Natural killer cell (primary cell): ENCODE results near the gene ESYT2. TPM values are rescaled to one million over a fixed set of nuclear protein-coding genes. Genes with fewer than 3 reads are reported as not detected.

Source experiments
- ATAC-seq, 3 donors: fragments of 150-1000 bp in 2 of 3; fragments of 200-7000 bp in 1 of 3; cut with Tn5 transposase; 1 replicate in 1 of 3; 2 replicates in 2 of 3; pipeline ENCODE4 v1.10.0; 2021; ENCODE audit warnings: mild to moderate bottlenecking in 2 of 3, moderate library complexity in 2 of 3
- DNase-seq, 2 donors: peaks; one replicate each; pipeline versions ENCODE4 v3.0.0 to v3.0.0-alpha.2; 2013 to 2021; ENCODE audit warnings: mixed read lengths in 1 of 2
- H3K27ac ChIP-seq: one replicate; pipeline ENCODE4 v1.5.1; 2013; ENCODE audit warnings: mild to moderate bottlenecking, low read length
- H3K27me3 ChIP-seq: one replicate; pipeline ENCODE4 v1.6.1; 2013; ENCODE audit warnings: low read length; ENCODE audit not compliant: control insufficient read depth, insufficient read depth
- H3K36me3 ChIP-seq: one replicate; pipeline ENCODE4 v1.6.1; 2013; ENCODE audit warnings: low read length; ENCODE audit not compliant: control insufficient read depth, insufficient read depth
- H3K4me1 ChIP-seq: one replicate; pipeline ENCODE4 v1.6.1; 2013; ENCODE audit warnings: low read length; ENCODE audit not compliant: control insufficient read depth, insufficient read depth
- H3K4me3 ChIP-seq: one replicate; pipeline ENCODE4 v1.5.1; 2013; ENCODE audit warnings: low read length
- H3K9me3 ChIP-seq: one replicate; pipeline ENCODE4 v1.6.1; 2013; ENCODE audit warnings: low read length; ENCODE audit not compliant: control insufficient read depth, insufficient read depth
- H3K27ac Mint-ChIP-seq, 2 donors: one replicate each; pipeline ENCODE4 v1.8.0; 2022; ENCODE audit warnings: mild to moderate bottlenecking in 2 of 2, mixed read lengths in 2 of 2, moderate library complexity in 1 of 2
- H3K27me3 Mint-ChIP-seq, 2 donors: one replicate each; pipeline ENCODE4 v1.8.0; 2022; ENCODE audit warnings: low read depth in 2 of 2, mixed read lengths in 2 of 2
- H3K36me3 Mint-ChIP-seq: one replicate; pipeline ENCODE4 v1.8.0; 2022; ENCODE audit warnings: mixed read lengths
- H3K4me1 Mint-ChIP-seq, 2 donors: one replicate each; pipeline ENCODE4 v1.8.0; 2022; ENCODE audit warnings: mixed read lengths in 2 of 2
- H3K4me3 Mint-ChIP-seq: one replicate; pipeline ENCODE4 v1.8.0; 2022; ENCODE audit warnings: mild to moderate bottlenecking, moderate library complexity, mixed read lengths
- H3K9me3 Mint-ChIP-seq, 2 donors: one replicate each; pipeline ENCODE4 v1.8.0; 2022; ENCODE audit warnings: mixed read lengths in 2 of 2
- WGBS: methylation state at CpG from one replicate; pipeline ENCODE4 v1.1.7; 2013; ENCODE audit warnings: missing lambda C conversion rate; ENCODE audit not compliant: insufficient coverage; 5-methylcytosine and 5-hydroxymethylcytosine counted together
- intact Hi-C: fragments of 100-400 bp; cut with micrococcal nuclease; formaldehyde crosslinking; loops from one replicate; pipeline ENCODE4 v1.14.2; 2022
- total RNA-seq, 4 donors: library from RNA; stranded (reverse); fragments of 120-200 nt in 1 of 4; gene quantifications; one replicate each; pipeline versions ENCODE4 v1.2.3 to v1.2.4, GENCODE V29; 2013 to 2022
- TF ChIP-seq, protein P1 (sequence below): fragments of 200-600 bp; IDR thresholded peaks from one replicate; pipeline ENCODE4 v1.8.0; 2022; ENCODE audit warnings: antibody characterized with exemption

ESYT2 gene
- total RNA-seq, 3 donors from 2014 or later (not counting 1 experiment from before 2014, with no cell fraction given), result 137 to 163 (median 160) TPM

DNA sequence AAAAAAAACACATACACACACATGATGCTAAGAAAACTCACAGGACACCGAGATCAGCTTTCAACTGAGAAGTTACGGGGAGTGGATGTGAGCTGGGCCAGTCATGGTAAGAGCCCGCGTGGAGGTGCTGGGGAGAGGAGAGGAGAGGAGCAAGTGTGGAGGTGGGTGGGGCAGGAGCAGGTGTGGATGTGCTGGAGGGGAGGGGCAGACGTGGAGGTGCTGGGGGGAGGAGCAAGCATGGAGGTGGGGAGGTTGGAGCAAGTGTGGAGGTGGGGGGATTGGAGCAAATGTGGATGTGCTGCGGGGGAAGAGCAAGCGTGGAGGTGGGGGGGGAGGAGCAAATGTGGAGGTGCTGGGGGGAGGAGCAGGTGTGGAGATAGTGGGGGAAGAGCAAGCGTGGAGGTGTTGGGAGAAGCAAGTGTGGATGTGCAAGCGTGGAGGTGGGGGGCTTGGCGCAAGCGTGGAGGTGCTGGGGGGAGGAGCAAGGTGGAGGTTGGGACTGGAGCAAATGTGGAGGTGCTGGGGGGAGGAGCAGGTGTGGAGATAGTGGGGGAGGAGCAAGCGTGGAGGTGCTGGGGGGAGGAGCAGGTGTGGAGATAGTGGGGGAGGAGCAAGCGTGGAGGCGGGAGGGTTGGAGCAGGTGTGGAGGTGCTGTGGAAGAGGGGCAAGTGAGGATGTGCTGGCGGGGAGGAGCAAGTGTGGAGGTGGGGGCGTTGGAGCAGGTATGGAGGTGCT lies 100.2 kb downstream of the ESYT2 start:
- Histone ChIP-seq H3K4me3 (no peak overlapping the region), H3K36me3 (peaks cover 26% of the 10 kb centered on the region), H3K27me3 (no peaks in the 10 kb centered on the region), H3K9me3 (no peaks in the 10 kb centered on the region), H3K27ac (no peak overlapping the region), H3K4me1 (peaks cover 11% of the 10 kb centered on the region)
- ATAC-seq (no peak), DNase-seq (no peak)
- peak overlapping the region; percentile 8 to 58 for H3K27ac Mint-ChIP-seq
- no peak overlapping the region for H3K4me3 Mint-ChIP-seq
- intact Hi-C loops, result no loop called here
- no peaks in the 10 kb centered on the region for H3K9me3 Mint-ChIP-seq
- WGBS, result 94% methylated on average over 5 of the region's 16 CpGs
- no peaks in the 10 kb centered on the region for H3K27me3 Mint-ChIP-seq
- no peaks in the 10 kb centered on the region for H3K36me3 Mint-ChIP-seq
- peaks cover 15 to 31% of the 10 kb centered on the region in 2 donors for H3K4me1 Mint-ChIP-seq
- TF ChIP-seq, protein P1, sequence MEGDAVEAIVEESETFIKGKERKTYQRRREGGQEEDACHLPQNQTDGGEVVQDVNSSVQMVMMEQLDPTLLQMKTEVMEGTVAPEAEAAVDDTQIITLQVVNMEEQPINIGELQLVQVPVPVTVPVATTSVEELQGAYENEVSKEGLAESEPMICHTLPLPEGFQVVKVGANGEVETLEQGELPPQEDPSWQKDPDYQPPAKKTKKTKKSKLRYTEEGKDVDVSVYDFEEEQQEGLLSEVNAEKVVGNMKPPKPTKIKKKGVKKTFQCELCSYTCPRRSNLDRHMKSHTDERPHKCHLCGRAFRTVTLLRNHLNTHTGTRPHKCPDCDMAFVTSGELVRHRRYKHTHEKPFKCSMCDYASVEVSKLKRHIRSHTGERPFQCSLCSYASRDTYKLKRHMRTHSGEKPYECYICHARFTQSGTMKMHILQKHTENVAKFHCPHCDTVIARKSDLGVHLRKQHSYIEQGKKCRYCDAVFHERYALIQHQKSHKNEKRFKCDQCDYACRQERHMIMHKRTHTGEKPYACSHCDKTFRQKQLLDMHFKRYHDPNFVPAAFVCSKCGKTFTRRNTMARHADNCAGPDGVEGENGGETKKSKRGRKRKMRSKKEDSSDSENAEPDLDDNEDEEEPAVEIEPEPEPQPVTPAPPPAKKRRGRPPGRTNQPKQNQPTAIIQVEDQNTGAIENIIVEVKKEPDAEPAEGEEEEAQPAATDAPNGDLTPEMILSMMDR, result no peak

DNA sequence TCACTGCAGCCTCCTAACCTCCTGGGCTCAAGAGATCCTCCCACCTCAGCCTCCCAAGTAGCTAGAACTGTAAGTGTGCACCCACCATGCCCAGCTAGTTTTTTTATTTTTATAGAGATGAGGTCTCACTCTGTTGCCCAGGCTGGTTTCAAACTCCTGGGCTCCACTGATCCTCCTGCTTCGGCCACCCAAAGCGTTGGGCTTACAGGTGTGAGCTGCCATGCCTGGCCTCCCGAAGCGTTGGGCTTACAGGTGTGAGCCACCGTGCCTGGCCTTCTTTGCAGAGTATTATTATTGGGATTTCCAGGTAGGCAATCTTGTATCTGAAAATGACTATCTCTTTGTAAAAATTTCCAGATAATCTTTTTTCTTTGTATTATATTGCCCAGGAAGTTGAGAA lies 101.6 kb downstream of the ESYT2 start:
- H3K27me3 ChIP-seq, result no peaks in the 10 kb centered on the region
- H3K4me1 ChIP-seq, result peaks cover 8% of the 10 kb centered on the region
- 97% methylated on average over 5 of the region's 5 CpGs for WGBS
- H3K4me3 ChIP-seq, result no peak overlapping the region
- Mint-ChIP-seq H3K36me3 (no peaks in the 10 kb centered on the region), H3K27ac (no peak overlapping the region), H3K9me3 (no peaks in the 10 kb centered on the region), H3K4me1 (peaks cover 8 to 24% of the 10 kb centered on the region in 2 donors), H3K4me3 (no peak overlapping the region), H3K27me3 (no peaks in the 10 kb centered on the region)
- TF ChIP-seq, protein P1, result no peak
- DNase-seq (no peak), ATAC-seq (no peak)
- H3K27ac ChIP-seq, result no peak overlapping the region
- intact Hi-C loops, result no loop called here
- peaks cover 17% of the 10 kb centered on the region for H3K36me3 ChIP-seq
- H3K9me3 ChIP-seq, result no peaks in the 10 kb centered on the region

DNA sequence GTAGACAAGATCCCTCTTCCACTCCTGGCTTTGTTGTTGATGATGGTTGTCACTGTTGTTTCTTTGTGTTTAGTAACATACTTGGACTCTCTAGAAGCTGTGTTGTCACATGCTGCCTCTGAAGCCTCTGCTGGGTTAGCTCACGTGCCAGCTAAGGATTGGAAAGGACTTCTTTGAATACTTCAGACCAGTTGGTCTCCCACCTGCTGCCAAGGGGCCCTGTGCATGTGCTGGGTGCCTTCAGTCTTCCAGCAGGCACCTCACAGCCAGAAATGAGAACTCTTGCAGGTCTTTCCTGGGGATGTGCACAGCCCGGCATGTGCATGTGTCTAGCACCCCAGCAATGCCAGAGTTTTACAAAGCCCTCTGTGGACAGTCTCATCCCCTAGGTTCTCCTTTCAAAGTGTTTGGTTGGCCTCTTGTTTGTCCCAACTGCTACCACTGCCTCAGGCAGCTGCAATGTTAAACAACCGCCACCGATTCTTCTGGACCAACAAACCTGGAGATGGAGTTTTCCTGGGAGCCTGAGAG lies 103.0 kb downstream of the ESYT2 start:
- TF ChIP-seq, protein P1, result no peak
- 95% methylated on average over 4 of the region's 4 CpGs for WGBS
- peaks cover 0 to 14% of the 10 kb centered on the region in 2 donors for H3K4me1 Mint-ChIP-seq
- H3K9me3 Mint-ChIP-seq, result no peaks in the 10 kb centered on the region
- Histone ChIP-seq H3K4me3 (no peak overlapping the region), H3K9me3 (no peaks in the 10 kb centered on the region), H3K27me3 (no peaks in the 10 kb centered on the region), H3K27ac (no peak overlapping the region), H3K36me3 (peaks cover 10% of the 10 kb centered on the region), H3K4me1 (no peaks in the 10 kb centered on the region)
- H3K36me3 Mint-ChIP-seq, result no peaks in the 10 kb centered on the region
- intact Hi-C loops, result no loop called here
- DNase-seq (no peak), ATAC-seq (no peak)
- H3K27ac Mint-ChIP-seq, result no peak overlapping the region
- no peak overlapping the region for H3K4me3 Mint-ChIP-seq
- H3K27me3 Mint-ChIP-seq, result no peaks in the 10 kb centered on the region

DNA sequence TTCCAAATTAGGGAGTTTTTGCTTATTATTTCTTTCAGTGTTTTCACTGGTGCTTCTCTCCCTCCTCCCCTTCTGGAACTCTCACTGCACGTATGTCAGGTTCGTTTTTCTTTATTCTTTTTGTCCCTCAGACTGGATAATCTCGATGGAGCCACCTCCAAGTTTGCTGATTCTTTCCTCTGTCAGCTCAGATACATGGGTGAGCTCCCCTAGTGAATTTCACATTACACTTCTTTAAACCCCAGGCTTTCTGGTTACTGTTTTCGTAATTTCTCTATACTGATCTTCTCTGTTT lies 103.9 kb downstream of the ESYT2 start:
- Histone ChIP-seq H3K4me3 (no peak overlapping the region), H3K9me3 (no peaks in the 10 kb centered on the region), H3K27ac (no peak overlapping the region), H3K4me1 (no peaks in the 10 kb centered on the region), H3K27me3 (no peaks in the 10 kb centered on the region), H3K36me3 (peaks cover 7% of the 10 kb centered on the region)
- Mint-ChIP-seq H3K36me3 (no peaks in the 10 kb centered on the region), H3K4me3 (no peak overlapping the region), H3K27me3 (no peaks in the 10 kb centered on the region), H3K9me3 (no peaks in the 10 kb centered on the region), H3K4me1 (peaks cover 0 to 9% of the 10 kb centered on the region in 2 donors), H3K27ac (no peak overlapping the region)
- no peak for ATAC-seq
- intact Hi-C loops, result no loop called here
- TF ChIP-seq, protein P1, result no peak
- DNase-seq, result no peak
- WGBS, result 93% methylated on average over 4 of the region's 4 CpGs
